ENCODE measurements around the gene MAGI3.
"Not testable (repeated sequence)": the region's sequence is repeated elsewhere in the genome, so short reads cannot be mapped to it uniquely, and the experiment has no call there.

MAGI3 gene

GRCh38 chr1:113517983-113518382, 127.7 kb downstream of the MAGI3 start:
- DNase-seq: no peak

GRCh38 chr1:113519556-113519955, 129.2 kb downstream of the MAGI3 start:
- no peak for DNase-seq

- no peak for DNase-seq
Measured at GRCh38 chr1:113530021-113530420, 139.7 kb downstream of the MAGI3 start.

GRCh38 chr1:113531321-113531720, 141.0 kb downstream of the MAGI3 start:
- DNase-seq: no peak

GRCh38 chr1:113533061-113533460, 142.7 kb downstream of the MAGI3 start:
- no peak for DNase-seq

GRCh38 chr1:113534130-113534817, 144.0 kb downstream of the MAGI3 start:
- no peak for DNase-seq

GRCh38 chr1:113534875-113535274, 144.6 kb downstream of the MAGI3 start:
- DNase-seq: no peak

- no peak for DNase-seq
Measured at GRCh38 chr1:113536182-113536780, 146.0 kb downstream of the MAGI3 start.

GRCh38 chr1:113538225-113538624, 147.9 kb downstream of the MAGI3 start:
- no peak for DNase-seq

GRCh38 chr1:113540335-113540734, 150.0 kb downstream of the MAGI3 start:
- DNase-seq: no peak

GRCh38 chr1:113541106-113541505, 150.8 kb downstream of the MAGI3 start:
- DNase-seq: no peak

GRCh38 chr1:113542221-113542701, 151.9 kb downstream of the MAGI3 start:
- DNase-seq: no peak

GRCh38 chr1:113543110-113543509, 152.8 kb downstream of the MAGI3 start:
- no peak for DNase-seq

- DNase-seq: peak; percentile 12
Measured at GRCh38 chr1:113545210-113545609, 154.9 kb downstream of the MAGI3 start.

GRCh38 chr1:113545626-113546025, 155.3 kb downstream of the MAGI3 start:
- DNase-seq: no peak

GRCh38 chr1:113551728-113552127, 161.4 kb downstream of the MAGI3 start:
- no peak for DNase-seq

GRCh38 chr1:113552244-113552643, 161.9 kb downstream of the MAGI3 start:
- no peak for DNase-seq

- DNase-seq: no peak
Measured at GRCh38 chr1:113557187-113557586, 166.9 kb downstream of the MAGI3 start.

- no peak for DNase-seq
Measured at GRCh38 chr1:113565621-113566020, 175.3 kb downstream of the MAGI3 start.

- no peak for DNase-seq
Measured at GRCh38 chr1:113567427-113567826, 177.1 kb downstream of the MAGI3 start.

GRCh38 chr1:113575744-113576260, 185.5 kb downstream of the MAGI3 start:
- not testable (repeated sequence) for DNase-seq

- DNase-seq: no peak
Measured at GRCh38 chr1:113576271-113576670, 186.0 kb downstream of the MAGI3 start.

GRCh38 chr1:113579256-113580018, 189.1 kb downstream of the MAGI3 start:
- DNase-seq: no peak

- no peak for DNase-seq
Measured at GRCh38 chr1:113581323-113581722, 191.0 kb downstream of the MAGI3 start.

Data from NCI-H1105 (cell line).